PFSK-1 (cell line): ENCODE results near the gene TMIE.

Experiments used
- POLR2AphosphoS5 ChIP-seq: IDR thresholded peaks from 2 replicates; pipeline ENCODE4 v1.6.1; 2012; ENCODE audit warnings: low read depth, mild to moderate bottlenecking, control low read depth, low read length, moderate library complexity
- REST ChIP-seq, 2 experiments: IDR thresholded peaks; 2 replicates each; pipeline versions ENCODE4 v1.6.1 to v1.8.0; 2011 to 2012; ENCODE audit warnings: low read depth in 2 of 2, low read length in 2 of 2, control low read depth in 1 of 2, inconsistent platforms in 1 of 2, mild to moderate bottlenecking in 1 of 2, moderate library complexity in 1 of 2; ENCODE audit not compliant: insufficient read depth in 1 of 2
- SIN3A ChIP-seq: IDR thresholded peaks from 2 replicates; pipeline ENCODE4 v1.6.1; 2012; ENCODE audit warnings: mild to moderate bottlenecking, low read length, moderate library complexity, borderline replicate concordance; ENCODE audit not compliant: insufficient read depth
- TAF1 ChIP-seq: IDR thresholded peaks from 2 replicates; pipeline ENCODE4 v1.6.1; 2012; ENCODE audit warnings: low read length, control low read depth, borderline replicate concordance; ENCODE audit not compliant: insufficient read depth

- TF ChIP-seq TAF1 (no peak), REST (IDR thresholded peaks at IDR 0.05; ENCODE audit: insufficient read depth in 1 of 2, low read depth in 2 of 2, low read length in 2 of 2) (no peak), POLR2AphosphoS5 (no peak), SIN3A (no peak)
These were observed 23.2 kb downstream of the TMIE start for GRCh38 chr3:46724424-46724823.
